A549 (cell line): Measurements from ENCODE around the gene CUL4A. TPM values are rescaled to one million over a fixed set of nuclear protein-coding genes. Genes with fewer than 3 reads are reported as not detected.

Experiments
- BHLHE40 ChIP-seq: IDR thresholded peaks from 2 replicates; pipeline ENCODE4 v1.6.1; 2012; ENCODE audit warnings: low read depth, low read length, inconsistent platforms
- CEBPB ChIP-seq, 2 experiments: fragments of >200 bp in 1 of 2; sonication (Bioruptor Twin) in 1 of 2; formaldehyde crosslinking in 1 of 2; IDR thresholded peaks; 2 replicates each; pipeline ENCODE4 v1.6.1; 2012 to 2016
- EHF ChIP-seq: fragments of 250-450 bp; sonication (Bioruptor Pico); IDR thresholded peaks from 2 replicates; pipeline ENCODE4 v1.5.0; 2020; ENCODE audit warnings: mild to moderate bottlenecking
- ELK1 ChIP-seq: fragments of 150-350 bp; IDR thresholded peaks from 2 replicates; pipeline ENCODE4 v1.6.1; 2014; ENCODE audit warnings: low read depth, mild to moderate bottlenecking, low read length
- ESRRA ChIP-seq: fragments of 150-350 bp; IDR thresholded peaks from 2 replicates; pipeline ENCODE4 v1.6.1; 2014; ENCODE audit warnings: mild to moderate bottlenecking, low read length, borderline replicate concordance
- FOSL2 ChIP-seq, 2 experiments: fragments of 450-650 bp in 1 of 2; fragments of >200 bp in 1 of 2; sonication (Bioruptor Twin) in 1 of 2; formaldehyde crosslinking; IDR thresholded peaks; 2 replicates each; pipeline versions ENCODE4 v1.5.0 to v1.6.1; 2016 to 2020; ENCODE audit warnings: mild to moderate bottlenecking in 1 of 2, moderate library complexity in 1 of 2
- FOXS1 ChIP-seq: fragments of 250-450 bp; sonication (Bioruptor Pico); IDR thresholded peaks from 2 replicates; pipeline ENCODE4 v1.5.0; 2020; ENCODE audit warnings: mild to moderate bottlenecking, moderate library complexity
- HOXA7 ChIP-seq: fragments of 250-450 bp; sonication (Bioruptor Pico); IDR thresholded peaks from 2 replicates; pipeline ENCODE4 v1.5.0; 2020; ENCODE audit warnings: mild to moderate bottlenecking, moderate library complexity
- HOXB13 ChIP-seq: fragments of 250-450 bp; sonication (Bioruptor Pico); IDR thresholded peaks from 2 replicates; pipeline ENCODE4 v1.5.0; 2020; ENCODE audit warnings: low read depth, mild to moderate bottlenecking, moderate library complexity
- HOXB5 ChIP-seq: fragments of 250-450 bp; sonication (Bioruptor Pico); IDR thresholded peaks from 2 replicates; pipeline ENCODE4 v1.5.0; 2020; ENCODE audit warnings: mild to moderate bottlenecking, moderate library complexity
- JUN ChIP-seq, 2 experiments: fragments of >200 bp; sonication (Bioruptor Twin); formaldehyde crosslinking; IDR thresholded peaks; 2 replicates in 1 of 2; 3 replicates in 1 of 2; pipeline ENCODE4 v1.6.1; 2016 to 2017
- KDM1A ChIP-seq: fragments of 200-600 bp; sonication (generic); IDR thresholded peaks from 2 replicates; pipeline ENCODE4 v1.6.1; 2016; ENCODE audit warnings: low read depth, mild to moderate bottlenecking
- KDM5A ChIP-seq: fragments of 200-600 bp; sonication (generic); IDR thresholded peaks from 2 replicates; pipeline ENCODE4 v1.6.1; 2016; ENCODE audit warnings: antibody characterized with exemption, mild to moderate bottlenecking
- MAFK ChIP-seq: fragments of 450-650 bp; IDR thresholded peaks from 2 replicates; pipeline ENCODE4 v1.6.1; 2014; ENCODE audit not compliant: partially characterized antibody
- POLR2A ChIP-seq: IDR thresholded peaks from 2 replicates; pipeline ENCODE4 v1.6.1; 2012; ENCODE audit warnings: mild to moderate bottlenecking, low read length
- RARB ChIP-seq: fragments of 250-450 bp; sonication (Bioruptor Pico); IDR thresholded peaks from 2 replicates; pipeline ENCODE4 v1.8.0; 2021; ENCODE audit warnings: mild to moderate bottlenecking, moderate library complexity
- RCOR1 ChIP-seq: fragments of 150-350 bp; IDR thresholded peaks from 2 replicates; pipeline ENCODE4 v1.6.1; 2014; ENCODE audit warnings: antibody characterized with exemption, low read length, low read depth
- REST ChIP-seq: fragments of 200-600 bp; sonication (generic); IDR thresholded peaks from 2 replicates; pipeline ENCODE4 v1.6.1; 2016; ENCODE audit warnings: antibody characterized with exemption, mild to moderate bottlenecking, moderate library complexity
- RNF2 ChIP-seq: fragments of 200-600 bp; sonication (generic); IDR thresholded peaks from 2 replicates; pipeline ENCODE4 v1.6.1; 2016; ENCODE audit warnings: low read depth, mild to moderate bottlenecking, antibody characterized with exemption, moderate library complexity, borderline replicate concordance
- SMC3 ChIP-seq: fragments of >200 bp; sonication (Bioruptor Twin); formaldehyde crosslinking; IDR thresholded peaks from 3 replicates; pipeline ENCODE4 v1.6.1; 2018; ENCODE audit warnings: inconsistent platforms
- SREBF2 ChIP-seq: fragments of 450-650 bp; IDR thresholded peaks from 2 replicates; pipeline ENCODE4 v1.6.1; 2014; ENCODE audit warnings: mild to moderate bottlenecking, moderate library complexity
- TP53 ChIP-seq: fragments of 250-450 bp; sonication (Bioruptor Pico); IDR thresholded peaks from 2 replicates; pipeline ENCODE4 v1.5.0; 2021; ENCODE audit warnings: mild to moderate bottlenecking, moderate library complexity
- ZC3H11A ChIP-seq: fragments of 450-650 bp; IDR thresholded peaks from 2 replicates; pipeline ENCODE4 v1.6.1; 2014; ENCODE audit warnings: antibody characterized with exemption, mild to moderate bottlenecking
- ZFP36 ChIP-seq: fragments of 450-650 bp; IDR thresholded peaks from 2 replicates; pipeline ENCODE4 v1.6.1; 2014; ENCODE audit warnings: borderline replicate concordance; ENCODE audit not compliant: partially characterized antibody
- ZNF302 ChIP-seq: fragments of 250-450 bp; sonication (Bioruptor Pico); IDR thresholded peaks from 2 replicates; pipeline ENCODE4 v1.9.0; 2021; ENCODE audit warnings: inconsistent platforms, mild to moderate bottlenecking, moderate library complexity
- polyA plus RNA-seq, 4 experiments: library from polyadenylated mRNA; depleted of rRNA in 3 of 4; stranded (reverse); fragments of >200 nt; fragmentation: RNase III in 1 of 4; extraction: RNeasy Plus Mini Kit Qiagen cat#74134 plus additional on column Dnase treatment in 1 of 4; gene quantifications; 2 replicates in 3 of 4; 3 replicates in 1 of 4; pipeline ENCODE4 v1.2.3, GENCODE V29; 2011 to 2017
- TF ChIP-seq, protein P1 (sequence below): fragments of 450-650 bp; IDR thresholded peaks from 2 replicates; pipeline ENCODE4 v1.6.1; 2014; ENCODE audit warnings: antibody characterized with exemption
- TF ChIP-seq, protein P2 (sequence below): IDR thresholded peaks from 2 replicates; pipeline ENCODE4 v1.6.1; 2012

Gene CUL4A
- polyA plus RNA-seq, 2 of the 4 experiments (the other 2 are of a cell fraction) = 49.6 to 55.4 TPM

DNA sequence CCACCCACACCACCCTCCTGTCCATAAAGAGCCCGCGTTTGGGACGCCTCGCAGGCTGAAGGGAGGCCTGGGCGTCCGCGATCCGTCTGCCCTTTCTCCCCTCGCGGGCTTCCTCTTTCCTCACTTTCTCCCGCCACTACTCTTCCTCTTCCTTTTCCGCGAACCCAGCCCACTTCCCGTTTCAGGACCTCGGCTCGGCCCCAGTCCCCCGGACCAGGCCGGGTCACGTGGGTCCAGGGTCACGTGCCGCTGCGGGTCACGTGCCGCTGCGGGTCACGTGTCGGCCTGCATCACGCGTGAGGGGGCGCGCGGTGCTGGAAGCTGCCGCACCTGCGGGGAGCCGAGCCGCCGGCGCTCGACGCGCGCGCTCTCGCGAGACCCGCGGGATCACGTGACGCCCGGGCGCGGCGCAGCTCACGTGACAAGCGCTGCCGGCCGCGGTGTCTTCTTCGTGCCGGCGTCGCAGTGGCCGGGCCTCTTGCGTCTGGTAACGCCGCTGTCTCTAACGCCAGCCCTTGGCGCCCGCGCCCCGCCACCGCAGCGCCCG, 87.5 kb downstream of the CUL4A start, which contains the start of gene LAMP1 (continued):
- TF ChIP-seq, protein P1, sequence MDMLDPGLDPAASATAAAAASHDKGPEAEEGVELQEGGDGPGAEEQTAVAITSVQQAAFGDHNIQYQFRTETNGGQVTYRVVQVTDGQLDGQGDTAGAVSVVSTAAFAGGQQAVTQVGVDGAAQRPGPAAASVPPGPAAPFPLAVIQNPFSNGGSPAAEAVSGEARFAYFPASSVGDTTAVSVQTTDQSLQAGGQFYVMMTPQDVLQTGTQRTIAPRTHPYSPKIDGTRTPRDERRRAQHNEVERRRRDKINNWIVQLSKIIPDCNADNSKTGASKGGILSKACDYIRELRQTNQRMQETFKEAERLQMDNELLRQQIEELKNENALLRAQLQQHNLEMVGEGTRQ = peak; percentile 100
- no peak for TF ChIP-seq HOXA7 (CRISPR knock-in tag)
- TF ChIP-seq FOSL2 (IDR thresholded peaks at IDR 0.05) = no peak
- TF ChIP-seq FOSL2 (CRISPR knock-in tag; IDR thresholded peaks at IDR 0.05) = peak; percentile 39
- no peak for TF ChIP-seq MAFK
- TF ChIP-seq RARB (CRISPR knock-in tag) = no peak
- TF ChIP-seq ELK1 = no peak
- TF ChIP-seq ESRRA = no peak
- no peak for TF ChIP-seq EHF (CRISPR knock-in tag)
- no peak for TF ChIP-seq RCOR1
- peak; percentile 95 for TF ChIP-seq KDM5A
- TF ChIP-seq, protein P2, sequence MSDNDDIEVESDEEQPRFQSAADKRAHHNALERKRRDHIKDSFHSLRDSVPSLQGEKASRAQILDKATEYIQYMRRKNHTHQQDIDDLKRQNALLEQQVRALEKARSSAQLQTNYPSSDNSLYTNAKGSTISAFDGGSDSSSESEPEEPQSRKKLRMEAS = peak; percentile 97
- TF ChIP-seq RNF2 = no peak; the same call in 1 of the 2 replicates
- TF ChIP-seq REST = peak; percentile 98
- no peak for TF ChIP-seq KDM1A
- peak; percentile 95 for TF ChIP-seq BHLHE40
- TF ChIP-seq ZC3H11A = no peak
- TF ChIP-seq FOXS1 = no peak
- TF ChIP-seq POLR2A = peak; percentile 33; the same call in 1 of the 2 replicates
- no peak for TF ChIP-seq TP53 (CRISPR knock-in tag)
- 0 out of 2 replicates have a peak, but pooled peaks have one; percentile 15 for TF ChIP-seq HOXB13
- TF ChIP-seq JUN (IDR thresholded peaks at IDR 0.05) = peak; percentile 71 to 84; a peak in 4 of 5 replicates
- TF ChIP-seq ZNF302 (CRISPR knock-in tag) = no peak
- TF ChIP-seq HOXB5 (CRISPR knock-in tag) = peak; percentile 38; the same call in 1 of the 2 replicates
- TF ChIP-seq SREBF2 = no peak
- TF ChIP-seq ZFP36 = no peak
- no peak for TF ChIP-seq SMC3
- peak in 1 of 2 experiments; percentile 34; a peak in 1 of 4 replicates for TF ChIP-seq CEBPB (IDR thresholded peaks at IDR 0.05)
